ENCODE measurements around the gene USP48. TPM values are rescaled to one million over a fixed set of nuclear protein-coding genes. Genes with fewer than 3 reads are reported as not detected.

USP48 gene
- total and polyA plus RNA-seq, 2 of the 13 experiments (the other 11 are each of a cell fraction or from before 2014, with no cell fraction given), result 30.4 to 30.7 TPM

GRCh38 chr1:21670059-21670881 is 112.7 kb downstream of the USP48 start (continued):
- TF ChIP-seq FIP1L1 (IDR thresholded peaks at IDR 0.05; ENCODE audit: borderline replicate concordance, insufficient read depth, low read depth, low read length) (no peak), GPN1 (CRISPR knock-in tag; IDR thresholded peaks at IDR 0.05; ENCODE audit: borderline replicate concordance) (no peak), POLR2AphosphoS5 (IDR thresholded peaks at IDR 0.05; ENCODE audit: low read depth, low read length) (no peak), MLXIP (CRISPR knock-in tag; IDR thresholded peaks at IDR 0.05; ENCODE audit: borderline replicate concordance) (no peak), ZC3H13 (CRISPR knock-in tag; IDR thresholded peaks at IDR 0.05) (0 out of 2 replicates have a peak, but pooled peaks have one; percentile 25), THAP7 (CRISPR knock-in tag; IDR thresholded peaks at IDR 0.05) (no peak), IRF9 (CRISPR knock-in tag; IDR thresholded peaks at IDR 0.05; ENCODE audit: borderline replicate concordance) (no peak), BRF2 (CRISPR knock-in tag; IDR thresholded peaks at IDR 0.05) (no peak), TFE3 (CRISPR knock-in tag; IDR thresholded peaks at IDR 0.05) (no peak), DNMT1 (CRISPR knock-in tag; IDR thresholded peaks at IDR 0.05) (no peak; the same call in 1 of the 2 replicates), ZNF704 (CRISPR knock-in tag; IDR thresholded peaks at IDR 0.05; ENCODE audit: borderline replicate concordance) (no peak), NFRKB (IDR thresholded peaks at IDR 0.05) (no peak), PHF21A (CRISPR knock-in tag; IDR thresholded peaks at IDR 0.05) (no peak), ZBTB38 (CRISPR knock-in tag; IDR thresholded peaks at IDR 0.05) (no peak), HNF4G (IDR thresholded peaks at IDR 0.05; ENCODE audit: borderline replicate concordance, low read depth, low read length) (no peak), HNF4G (CRISPR knock-in tag; IDR thresholded peaks at IDR 0.05; ENCODE audit: borderline replicate concordance, low read depth) (no peak; the same call in 1 of the 2 replicates), CCAR2 (optimal IDR thresholded peaks at IDR 0.05; ENCODE audit: low read depth, low read length) (no peak), ARNTL (CRISPR knock-in tag; IDR thresholded peaks at IDR 0.05) (peak; percentile 38; the same call in 1 of the 2 replicates), TEAD2 (CRISPR knock-in tag; IDR thresholded peaks at IDR 0.05) (no peak), ZNF713 (CRISPR knock-in tag; IDR thresholded peaks at IDR 0.05) (peak; percentile 11), ZNF234 (CRISPR knock-in tag; conservative IDR thresholded peaks at IDR 0.05) (no peak)
